ENCODE results near the gene ZNF335.

DNA sequence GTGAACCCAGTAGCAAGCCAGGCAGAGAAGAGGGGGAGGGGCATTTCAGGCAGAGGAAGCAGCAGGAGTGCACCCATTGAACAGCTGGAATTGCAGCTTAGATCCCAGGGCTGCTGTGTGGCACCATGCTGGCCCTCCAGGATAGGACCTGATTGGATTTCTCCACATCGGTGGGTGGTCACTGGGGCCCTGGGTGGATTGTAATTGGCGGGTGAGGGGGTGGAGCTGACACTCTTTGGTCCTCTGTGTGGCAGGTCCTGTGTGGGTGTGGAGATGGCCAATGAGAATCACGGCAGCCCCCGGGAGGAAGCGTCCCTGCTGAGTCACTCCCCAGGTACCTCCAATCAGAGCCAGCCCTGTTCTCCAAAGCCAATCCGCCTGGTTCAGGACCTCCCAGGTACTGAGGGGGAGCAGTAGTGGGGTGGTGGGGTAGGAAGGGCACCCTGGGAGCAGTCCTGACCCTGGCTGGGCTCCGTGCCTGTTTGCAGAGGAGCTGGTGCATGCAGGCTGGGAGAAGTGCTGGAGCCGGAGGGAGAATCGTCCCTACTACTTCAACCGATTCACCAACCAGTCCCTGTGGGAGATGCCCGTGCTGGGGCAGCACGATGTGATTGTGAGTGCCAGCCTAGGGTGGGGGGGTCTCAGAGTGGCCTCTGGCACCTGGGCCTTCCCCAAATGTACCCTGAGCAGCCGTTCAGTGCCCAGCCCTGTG is 33.1 kb downstream of the ZNF335 start:
- TF ChIP-seq, protein P1, sequence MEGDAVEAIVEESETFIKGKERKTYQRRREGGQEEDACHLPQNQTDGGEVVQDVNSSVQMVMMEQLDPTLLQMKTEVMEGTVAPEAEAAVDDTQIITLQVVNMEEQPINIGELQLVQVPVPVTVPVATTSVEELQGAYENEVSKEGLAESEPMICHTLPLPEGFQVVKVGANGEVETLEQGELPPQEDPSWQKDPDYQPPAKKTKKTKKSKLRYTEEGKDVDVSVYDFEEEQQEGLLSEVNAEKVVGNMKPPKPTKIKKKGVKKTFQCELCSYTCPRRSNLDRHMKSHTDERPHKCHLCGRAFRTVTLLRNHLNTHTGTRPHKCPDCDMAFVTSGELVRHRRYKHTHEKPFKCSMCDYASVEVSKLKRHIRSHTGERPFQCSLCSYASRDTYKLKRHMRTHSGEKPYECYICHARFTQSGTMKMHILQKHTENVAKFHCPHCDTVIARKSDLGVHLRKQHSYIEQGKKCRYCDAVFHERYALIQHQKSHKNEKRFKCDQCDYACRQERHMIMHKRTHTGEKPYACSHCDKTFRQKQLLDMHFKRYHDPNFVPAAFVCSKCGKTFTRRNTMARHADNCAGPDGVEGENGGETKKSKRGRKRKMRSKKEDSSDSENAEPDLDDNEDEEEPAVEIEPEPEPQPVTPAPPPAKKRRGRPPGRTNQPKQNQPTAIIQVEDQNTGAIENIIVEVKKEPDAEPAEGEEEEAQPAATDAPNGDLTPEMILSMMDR (IDR thresholded peaks at IDR 0.05): no peak
- no peak for TF ChIP-seq ZFX (IDR thresholded peaks at IDR 0.05; ENCODE audit: borderline replicate concordance)
